Right lobe of liver (tissue), 4 donors: ENCODE results near the gene CCM2.

Source experiments
- CTCF ChIP-seq, 4 donors: fragments of 200-600 bp in 3 of 4; fragments of 450-650 bp in 1 of 4; IDR thresholded peaks; one replicate each; pipeline versions ENCODE4 v1.5.1 to v1.8.0; 2016 to 2022; ENCODE audit warnings: antibody characterized with exemption in 4 of 4, mild to moderate bottlenecking in 2 of 4
- POLR2A ChIP-seq: fragments of 450-650 bp; IDR thresholded peaks from one replicate; pipeline ENCODE4 v1.6.1; 2017; ENCODE audit warnings: antibody characterized with exemption, mild to moderate bottlenecking
- donor health status: DM: no; HTN: no; CAD: no.
- donor health status: DM: no; HTN: no; CAD: no.
- donor health status: DM: no; HTN: yes; CAD: no.

GRCh38 chr7:44963364-44964290 lies 36.4 kb upstream of the CCM2 start:
- TF ChIP-seq POLR2A (no peak), CTCF (IDR thresholded peaks at IDR 0.05) (no peak)
